AG04450 (cell line): Measurements from ENCODE around the gene RFX2. TPM values are rescaled to one million over a fixed set of nuclear protein-coding genes. Genes with fewer than 3 reads are reported as not detected.
A peak's percentile ranks its signal among the peaks of the same experiment; 100 is the strongest.

Source experiments
- CTCF ChIA-PET: fragments of 300-600, 350-600 bp; formaldehyde crosslinking; extraction: SDS; loops from one replicate; lab custom pipeline; 2022; ENCODE audit warnings: antibody characterized with exemption, inconsistent platforms; lab: Charles Lee
- POLR2A ChIA-PET: fragments of 350-600 bp; formaldehyde crosslinking; extraction: SDS; loops from one replicate; lab custom pipeline; 2021; ENCODE audit warnings: antibody characterized with exemption, inconsistent platforms; lab: Yijun Ruan, JAX
- DNase-seq: peaks from one replicate; pipeline ENCODE4 v3.0.0-alpha.2; 2011; ENCODE audit warnings: low read depth, low spot score
- H3K27ac ChIP-seq: one replicate; pipeline ENCODE4 v1.5.1; 2012; ENCODE audit warnings: low read depth, low read length, control low read depth
- H3K27me3 ChIP-seq: one replicate; pipeline ENCODE4 v1.6.0; 2012; ENCODE audit warnings: low read length; ENCODE audit not compliant: control insufficient read depth, insufficient read depth
- H3K4me3 ChIP-seq: 2 replicates; pipeline ENCODE4 v1.5.1; 2011; ENCODE audit warnings: mild to moderate bottlenecking, low read depth, low read length, control low read depth
- H3K9me3 ChIP-seq: 2 replicates; pipeline ENCODE4 v1.5.1; 2012; ENCODE audit warnings: low read length; ENCODE audit not compliant: control insufficient read depth, insufficient read depth
- polyA plus RNA-seq: library from polyadenylated mRNA; depleted of rRNA; stranded (reverse); fragments of >200 nt; gene quantifications from 2 replicates; pipeline ENCODE4 v1.2.3, GENCODE V29; 2011; rRNA removed
- TF ChIP-seq, protein P1 (sequence below): IDR thresholded peaks from 2 replicates; pipeline ENCODE4 v1.5.1; 2011; ENCODE audit warnings: low read depth, low read length, control low read depth, inconsistent platforms

The RFX2 gene
- polyA plus RNA-seq, 1 experiment = 2.9 TPM

DNA sequence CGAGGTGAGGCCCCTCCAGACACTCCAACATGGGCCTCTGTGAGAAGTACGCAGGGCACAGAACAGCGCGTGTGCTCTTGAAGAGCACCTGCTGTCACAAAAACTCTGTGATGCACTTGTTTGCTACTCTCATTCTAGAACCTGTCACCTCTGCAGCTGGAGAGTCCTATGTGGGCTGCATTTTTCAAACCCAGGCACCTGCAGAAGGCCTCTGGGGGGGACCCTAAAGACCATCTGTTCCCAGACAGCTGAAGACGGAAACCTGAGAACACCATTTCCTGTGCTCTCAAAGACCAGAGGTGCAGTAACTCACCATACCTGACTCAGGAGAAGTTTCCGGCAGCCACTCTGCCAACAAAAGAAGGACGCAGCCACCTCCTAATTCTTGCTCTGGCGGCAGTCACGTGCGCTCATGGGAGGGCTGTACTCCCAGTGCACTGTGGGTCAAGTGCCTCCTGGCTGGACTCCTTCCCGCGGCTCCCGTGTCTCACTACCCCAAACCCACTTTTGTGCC, 160.5 kb downstream of the RFX2 start:
- DNase-seq = no peak
- H3K9me3 ChIP-seq = no peaks in the 10 kb centered on the region
- TF ChIP-seq, protein P1, sequence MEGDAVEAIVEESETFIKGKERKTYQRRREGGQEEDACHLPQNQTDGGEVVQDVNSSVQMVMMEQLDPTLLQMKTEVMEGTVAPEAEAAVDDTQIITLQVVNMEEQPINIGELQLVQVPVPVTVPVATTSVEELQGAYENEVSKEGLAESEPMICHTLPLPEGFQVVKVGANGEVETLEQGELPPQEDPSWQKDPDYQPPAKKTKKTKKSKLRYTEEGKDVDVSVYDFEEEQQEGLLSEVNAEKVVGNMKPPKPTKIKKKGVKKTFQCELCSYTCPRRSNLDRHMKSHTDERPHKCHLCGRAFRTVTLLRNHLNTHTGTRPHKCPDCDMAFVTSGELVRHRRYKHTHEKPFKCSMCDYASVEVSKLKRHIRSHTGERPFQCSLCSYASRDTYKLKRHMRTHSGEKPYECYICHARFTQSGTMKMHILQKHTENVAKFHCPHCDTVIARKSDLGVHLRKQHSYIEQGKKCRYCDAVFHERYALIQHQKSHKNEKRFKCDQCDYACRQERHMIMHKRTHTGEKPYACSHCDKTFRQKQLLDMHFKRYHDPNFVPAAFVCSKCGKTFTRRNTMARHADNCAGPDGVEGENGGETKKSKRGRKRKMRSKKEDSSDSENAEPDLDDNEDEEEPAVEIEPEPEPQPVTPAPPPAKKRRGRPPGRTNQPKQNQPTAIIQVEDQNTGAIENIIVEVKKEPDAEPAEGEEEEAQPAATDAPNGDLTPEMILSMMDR = no peak
- H3K4me3 ChIP-seq = no peak overlapping the region
- H3K27ac ChIP-seq = peak overlapping the region; percentile 11
- ChIA-PET CTCF (interaction anchor here (3.8 to 12.8 kb wide), 2 partner anchors 17 to 146 kb away, joined by 12 to 72 read pairs; no protein-coding TSS in a partner anchor), POLR2A (no interaction called here)
- H3K27me3 ChIP-seq = no peaks in the 10 kb centered on the region

DNA sequence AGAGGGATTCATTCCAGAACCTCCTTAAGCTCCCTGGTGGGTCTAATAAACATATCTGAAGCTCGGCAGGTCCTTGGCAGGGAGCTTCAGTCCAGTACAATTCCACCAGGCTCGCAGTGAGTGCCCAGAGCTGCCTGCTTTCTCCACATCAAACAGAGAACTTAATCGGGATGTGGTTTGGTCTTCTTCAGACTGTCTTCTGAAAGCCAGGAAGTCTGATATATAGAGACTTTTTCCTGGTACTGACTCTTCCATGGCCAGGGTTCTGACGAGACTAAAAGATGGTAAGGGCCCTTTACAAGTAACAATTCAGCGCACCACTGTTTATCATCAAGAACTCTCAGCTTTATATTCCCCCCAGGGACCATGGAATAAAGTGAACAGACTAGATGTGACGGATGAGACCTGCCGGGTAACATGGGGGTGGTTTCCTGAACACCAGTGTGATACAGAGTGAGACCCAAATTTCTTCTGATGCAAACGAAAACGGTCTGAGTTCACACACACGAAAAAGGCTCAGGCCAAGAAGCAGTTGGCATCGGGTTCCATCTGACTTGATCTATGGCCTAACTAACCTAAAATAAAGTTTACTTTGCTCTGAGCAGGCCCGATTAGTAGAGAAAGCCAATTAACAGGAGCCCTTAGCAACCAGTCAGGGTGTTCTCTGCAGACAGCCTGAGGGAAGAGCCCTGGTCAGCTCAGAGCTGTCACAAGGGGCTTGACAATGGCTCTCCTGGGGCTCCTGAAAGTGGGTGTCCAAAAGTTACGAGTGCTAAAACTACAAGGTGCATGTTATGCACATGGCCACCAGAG, 161.3 kb downstream of the RFX2 start:
- CTCF ChIA-PET = interaction anchor here (1.2 to 12.8 kb wide), 3 partner anchors 18 to 145 kb away, joined by 3 to 72 read pairs (median 12); no protein-coding TSS in a partner anchor
- POLR2A ChIA-PET = interaction anchor here (2.5 kb wide), 1 partner anchor 13 kb away, joined by 11 read pairs; no protein-coding TSS in a partner anchor

DNA sequence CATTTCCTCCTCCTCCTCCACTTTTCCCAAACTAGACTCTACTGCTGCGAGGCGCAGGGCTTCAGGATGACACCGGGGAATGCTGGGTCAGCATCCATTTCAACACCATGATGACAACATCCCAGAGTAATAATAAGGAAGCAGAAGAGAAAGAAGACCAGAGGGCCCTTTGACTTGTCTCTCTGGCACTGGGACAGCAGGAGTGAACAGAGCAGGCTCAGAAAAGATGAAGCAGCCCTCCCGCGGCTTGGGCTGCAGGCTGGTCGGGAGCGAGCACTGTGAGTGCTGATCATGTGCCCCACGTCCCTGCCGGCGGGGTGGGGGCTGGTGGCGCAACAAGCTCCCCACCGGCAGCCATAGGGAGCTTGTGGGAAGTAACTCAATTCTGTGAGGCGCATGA, 162.9 kb downstream of the RFX2 start:
- Histone ChIP-seq H3K9me3 (no peaks in the 10 kb centered on the region; the same call in 1 of the 2 replicates), H3K27me3 (no peaks in the 10 kb centered on the region), H3K27ac (peak overlapping the region; percentile 21), H3K4me3 (no peak overlapping the region)
- CTCF ChIA-PET = interaction anchor here (0.6 to 12.8 kb wide), 6 partner anchors 20 to 391 kb away, joined by 3 to 72 read pairs (median 4); no protein-coding TSS in a partner anchor
- TF ChIP-seq, protein P1 = no peak
- POLR2A ChIA-PET = interaction anchor here (0.5 to 2.5 kb wide), 2 partner anchors 12 to 414 kb away, joined by 4 to 11 read pairs; partner anchors contain the start of gene CLPP
- no peak for DNase-seq

More for the DNA sequence above, 161.3 kb downstream of the RFX2 start:
- Histone ChIP-seq H3K27ac (peak overlapping the region; percentile 21), H3K9me3 (no peaks in the 10 kb centered on the region; the same call in 1 of the 2 replicates), H3K27me3 (no peaks in the 10 kb centered on the region), H3K4me3 (no peak overlapping the region)
- TF ChIP-seq, protein P1 = no peak
- DNase-seq = no peak

DNA sequence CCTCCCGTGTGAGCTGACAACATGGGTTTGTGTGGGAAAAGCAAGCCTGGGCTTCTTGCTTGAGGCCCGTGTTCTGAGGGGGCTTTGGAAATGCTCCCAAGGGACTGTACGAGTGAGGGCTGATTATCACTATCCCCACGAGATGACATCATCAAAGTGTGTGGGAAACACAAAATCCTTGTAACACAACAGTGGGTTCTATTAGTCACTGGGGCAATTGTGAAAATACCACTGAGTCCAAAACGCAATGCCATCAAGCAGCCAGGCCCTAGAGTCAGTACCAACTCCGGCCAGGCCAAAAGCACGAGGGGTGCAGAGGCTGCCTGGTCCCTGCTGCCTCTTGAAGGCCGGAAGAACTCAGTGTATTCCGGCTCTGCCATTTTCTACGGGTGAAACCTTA, 166.7 kb downstream of the RFX2 start:
- H3K27me3 ChIP-seq = no peaks in the 10 kb centered on the region
- H3K9me3 ChIP-seq = no peaks in the 10 kb centered on the region; the same call in 1 of the 2 replicates
- H3K4me3 ChIP-seq = no peak overlapping the region
- ChIA-PET CTCF (interaction anchor here (0.6 to 2.8 kb wide), 3 partner anchors 24 to 141 kb away, joined by 3 to 10 read pairs (median 4); no protein-coding TSS in a partner anchor), POLR2A (interaction anchor here (0.9 kb wide), 1 partner anchor 18 kb away, joined by 3 read pairs; no protein-coding TSS in a partner anchor)
- peak overlapping the region; percentile 83 for H3K27ac ChIP-seq
- TF ChIP-seq, protein P1 = no peak
- no peak for DNase-seq

Other genes with a start within 250 kb of the RFX2 start
- gene FUT5, start 240.0 kb downstream of the RFX2 start, polyA plus RNA-seq = not detected in 2 replicates
- 168 and 272 TPM in 2 replicates for gene NDUFA11, start 206.7 kb downstream of the RFX2 start, polyA plus RNA-seq
- 2.5 and 2.6 TPM in 2 replicates for gene VMAC, start 205.6 kb downstream of the RFX2 start, polyA plus RNA-seq
- 2.7 and 2.8 TPM in 2 replicates for gene CAPS, start 196.2 kb downstream of the RFX2 start, polyA plus RNA-seq
- gene RANBP3, start 132.4 kb downstream of the RFX2 start, polyA plus RNA-seq = 62.6 and 81.9 TPM in 2 replicates
- not detected in 2 replicates for gene ACSBG2, start 25.2 kb upstream of the RFX2 start, polyA plus RNA-seq
- 12.3 and 15.3 TPM in 2 replicates for gene MLLT1, start 169.5 kb upstream of the RFX2 start, polyA plus RNA-seq
- gene ACER1, start 223.1 kb upstream of the RFX2 start, polyA plus RNA-seq = not detected in 2 replicates